Choroid plexus epithelial cell (primary cell): ENCODE measurements around the gene PGAP3.

Experiments
- DNase-seq: peaks from one replicate; pipeline ENCODE4 v3.0.0-alpha.2; 2010; ENCODE audit warnings: low read depth
- H3K4me3 ChIP-seq: 2 replicates; pipeline ENCODE4 v1.5.1; 2011; ENCODE audit warnings: low read depth, mild to moderate bottlenecking, control low read depth, low read length, moderate library complexity
- CTCF ChIP-seq: conservative IDR thresholded peaks from 2 replicates; pipeline ENCODE4 v1.5.1; 2011; ENCODE audit warnings: low read depth, mild to moderate bottlenecking, control low read depth, inconsistent platforms, low read length, moderate library complexity

The PGAP3 gene

GRCh38 chr17:39677072-39677471 is 10.8 kb downstream of the PGAP3 start:
- no peak for TF ChIP-seq CTCF
- no peak overlapping the region for H3K4me3 ChIP-seq
- DNase-seq: no peak

GRCh38 chr17:39676198-39676819 is 11.5 kb downstream of the PGAP3 start:
- no peak for TF ChIP-seq CTCF
- no peak for DNase-seq
- no peak overlapping the region for H3K4me3 ChIP-seq

GRCh38 chr17:39675390-39676082 is 12.3 kb downstream of the PGAP3 start:
- DNase-seq: no peak
- no peak for TF ChIP-seq CTCF
- H3K4me3 ChIP-seq: no peak overlapping the region

GRCh38 chr17:39674702-39675389 is 13.0 kb downstream of the PGAP3 start:
- DNase-seq: peak; percentile 40
- no peak for TF ChIP-seq CTCF
- H3K4me3 ChIP-seq: no peak overlapping the region

GRCh38 chr17:39674179-39674578 is 13.7 kb downstream of the PGAP3 start:
- no peak for DNase-seq

GRCh38 chr17:39673335-39674081 is 14.3 kb downstream of the PGAP3 start:
- no peak overlapping the region for H3K4me3 ChIP-seq
- no peak for TF ChIP-seq CTCF
- no peak for DNase-seq

More at GRCh38 chr17:39674179-39674578, 13.7 kb downstream of the PGAP3 start:
- H3K4me3 ChIP-seq: no peak overlapping the region
- no peak for TF ChIP-seq CTCF
